ENCODE data around the gene SARS1.
"Not testable (repeated sequence)": the region's sequence is repeated elsewhere in the genome, so short reads cannot be mapped to it uniquely, and the experiment has no call there.

SARS1 gene

GRCh38 chr1:109213824-109214693 lies at the start of gene SARS1:
Gene SARS1 (plus strand): TSS chr1:109213918. CDS start chr1:109213993, 75 bp downstream.
- peak; percentile 87 for DNase-seq (ENCODE audit: low spot score)

- no peak for DNase-seq (ENCODE audit: low spot score)
Measured at GRCh38 chr1:109164538-109164937, 49.2 kb upstream of the SARS1 start.

- no peak for DNase-seq (ENCODE audit: low spot score)
Measured at GRCh38 chr1:109167001-109167506, 46.7 kb upstream of the SARS1 start.

GRCh38 chr1:109170035-109170764 lies 43.5 kb upstream of the SARS1 start:
- no peak for DNase-seq (ENCODE audit: low spot score)

- no peak for DNase-seq (ENCODE audit: low spot score)
Measured at GRCh38 chr1:109171646-109172045, 42.1 kb upstream of the SARS1 start.

- not testable (repeated sequence) for DNase-seq (ENCODE audit: low spot score)
Measured at GRCh38 chr1:109176349-109176748, 37.4 kb upstream of the SARS1 start.

GRCh38 chr1:109180715-109181084 lies 33.0 kb upstream of the SARS1 start:
- not testable (repeated sequence) for DNase-seq (ENCODE audit: low spot score)

GRCh38 chr1:109181085-109181806 lies 32.5 kb upstream of the SARS1 start:
- DNase-seq (ENCODE audit: low spot score) = peak; percentile 85

- DNase-seq (ENCODE audit: low spot score) = no peak
Measured at GRCh38 chr1:109181807-109182163, 31.9 kb upstream of the SARS1 start.

GRCh38 chr1:109183058-109183738 lies 30.5 kb upstream of the SARS1 start:
- DNase-seq (ENCODE audit: low spot score) = no peak

- DNase-seq (ENCODE audit: low spot score) = no peak
Measured at GRCh38 chr1:109184687-109185086, 29.0 kb upstream of the SARS1 start.

- no peak for DNase-seq (ENCODE audit: low spot score)
Measured at GRCh38 chr1:109185357-109185756, 28.4 kb upstream of the SARS1 start.

GRCh38 chr1:109185990-109186732 lies 27.6 kb upstream of the SARS1 start:
- DNase-seq (ENCODE audit: low spot score) = no peak

GRCh38 chr1:109186733-109187086 lies 27.0 kb upstream of the SARS1 start:
- DNase-seq (ENCODE audit: low spot score) = no peak

GRCh38 chr1:109187127-109187526 lies 26.6 kb upstream of the SARS1 start:
- no peak for DNase-seq (ENCODE audit: low spot score)

GRCh38 chr1:109188200-109188599 lies 25.5 kb upstream of the SARS1 start:
- DNase-seq (ENCODE audit: low spot score) = no peak

GRCh38 chr1:109188781-109189180 lies 24.9 kb upstream of the SARS1 start:
- DNase-seq (ENCODE audit: low spot score) = no peak

- no peak for DNase-seq (ENCODE audit: low spot score)
Measured at GRCh38 chr1:109190189-109190588, 23.5 kb upstream of the SARS1 start.

- DNase-seq (ENCODE audit: low spot score) = no peak
Measured at GRCh38 chr1:109191377-109191776, 22.3 kb upstream of the SARS1 start.

- DNase-seq (ENCODE audit: low spot score) = no peak
Measured at GRCh38 chr1:109191891-109192290, 21.8 kb upstream of the SARS1 start.

GRCh38 chr1:109192433-109192832 lies 21.3 kb upstream of the SARS1 start:
- DNase-seq (ENCODE audit: low spot score) = no peak

Data from HuH-7 (cell line).